WTC11 (cell line): ENCODE results near the gene ZGLP1.

ENCODE experiments used
- CDX4 ChIP-seq: fragments of 250-450 bp; sonication (Bioruptor Pico); IDR thresholded peaks from 2 replicates; pipeline ENCODE4 v1.9.0; 2021; ENCODE audit warnings: moderate library complexity, mild to moderate bottlenecking, inconsistent platforms, borderline replicate concordance
- CREM ChIP-seq: sonication (generic); formaldehyde crosslinking; IDR thresholded peaks from 2 replicates; pipeline ENCODE4 v1.8.1; 2022; ENCODE audit warnings: mild to moderate bottlenecking, missing genetic modification reagents, moderate library complexity
- CTCF ChIP-seq: fragments of 200-600 bp; IDR thresholded peaks from 2 replicates; pipeline ENCODE4 v1.8.0; 2022; ENCODE audit warnings: antibody characterized with exemption
- SMAD4 ChIP-seq: sonication (generic); formaldehyde crosslinking; IDR thresholded peaks from 2 replicates; pipeline ENCODE4 v1.8.0; 2022; ENCODE audit warnings: mild to moderate bottlenecking, missing genetic modification reagents
- TEAD4 ChIP-seq: sonication (generic); formaldehyde crosslinking; IDR thresholded peaks from 2 replicates; pipeline ENCODE4 v1.8.0; 2022; ENCODE audit warnings: mild to moderate bottlenecking, missing genetic modification reagents

GRCh38 chr19:10346509-10346908 lies 36.9 kb upstream of the ZGLP1 start:
- TF ChIP-seq CDX4 (CRISPR knock-in tag) (no peak), SMAD4 (CRISPR knock-in tag) (no peak), CTCF (no peak), TEAD4 (no peak), CREM (CRISPR knock-in tag) (no peak)
